Kasumi-1 (cell line): ENCODE data around the gene FSTL1.
A peak's percentile ranks its signal among the peaks of the same experiment; 100 is the strongest.
"Not testable (repeated sequence)": the region's sequence is repeated elsewhere in the genome, so short reads cannot be mapped to it uniquely, and the experiment has no call there.

Source experiments
- DNase-seq, 2 experiments: peaks; one replicate each; lab custom pipeline; 2025; lab: John Stamatoyannopoulos, UW

FSTL1 gene

GRCh38 chr3:120418446-120418845 lies 32.3 kb downstream of the FSTL1 start:
- no peak for DNase-seq

GRCh38 chr3:120417272-120417911 lies 33.4 kb downstream of the FSTL1 start:
- DNase-seq: peak; percentile 99

GRCh38 chr3:120416868-120417267 lies 33.9 kb downstream of the FSTL1 start:
- DNase-seq: no peak

GRCh38 chr3:120415756-120416155 lies 35.0 kb downstream of the FSTL1 start:
- DNase-seq: no peak

- no peak for DNase-seq
Measured at GRCh38 chr3:120410541-120410940, 40.3 kb downstream of the FSTL1 start.

GRCh38 chr3:120410116-120410515 lies 40.7 kb downstream of the FSTL1 start:
- DNase-seq: no peak

- DNase-seq: no peak
Measured at GRCh38 chr3:120407508-120408287, 43.1 kb downstream of the FSTL1 start.

GRCh38 chr3:120404876-120405275 lies 45.9 kb downstream of the FSTL1 start:
- DNase-seq: no peak

GRCh38 chr3:120402257-120402656 lies 48.5 kb downstream of the FSTL1 start:
- DNase-seq: no peak

- DNase-seq: no peak
Measured at GRCh38 chr3:120399372-120399771, 51.4 kb downstream of the FSTL1 start.

- no peak for DNase-seq
Measured at GRCh38 chr3:120396469-120396868, 54.3 kb downstream of the FSTL1 start.

- no peak for DNase-seq
Measured at GRCh38 chr3:120394347-120394746, 56.4 kb downstream of the FSTL1 start.

- no peak for DNase-seq
Measured at GRCh38 chr3:120393761-120394160, 57.0 kb downstream of the FSTL1 start.

- no peak for DNase-seq
Measured at GRCh38 chr3:120393243-120393642, 57.5 kb downstream of the FSTL1 start.

GRCh38 chr3:120382941-120383447 lies 67.8 kb downstream of the FSTL1 start:
- no peak for DNase-seq

- DNase-seq: no peak
Measured at GRCh38 chr3:120381503-120381902, 69.3 kb downstream of the FSTL1 start.

- not testable (repeated sequence) for DNase-seq
Measured at GRCh38 chr3:120377948-120378347, 72.8 kb downstream of the FSTL1 start.

GRCh38 chr3:120370463-120370862 lies 80.3 kb downstream of the FSTL1 start:
- DNase-seq: no peak

GRCh38 chr3:120369037-120369467 lies 81.7 kb downstream of the FSTL1 start:
- no peak for DNase-seq

- DNase-seq: no peak
Measured at GRCh38 chr3:120368172-120368571, 82.6 kb downstream of the FSTL1 start.

GRCh38 chr3:120364821-120365220 lies 86.0 kb downstream of the FSTL1 start:
- no peak for DNase-seq

- no peak for DNase-seq
Measured at GRCh38 chr3:120364101-120364500, 86.7 kb downstream of the FSTL1 start.

- DNase-seq: no peak
Measured at GRCh38 chr3:120357807-120358206, 93.0 kb downstream of the FSTL1 start.
